ENCODE data around the gene LATS1.

DNA sequence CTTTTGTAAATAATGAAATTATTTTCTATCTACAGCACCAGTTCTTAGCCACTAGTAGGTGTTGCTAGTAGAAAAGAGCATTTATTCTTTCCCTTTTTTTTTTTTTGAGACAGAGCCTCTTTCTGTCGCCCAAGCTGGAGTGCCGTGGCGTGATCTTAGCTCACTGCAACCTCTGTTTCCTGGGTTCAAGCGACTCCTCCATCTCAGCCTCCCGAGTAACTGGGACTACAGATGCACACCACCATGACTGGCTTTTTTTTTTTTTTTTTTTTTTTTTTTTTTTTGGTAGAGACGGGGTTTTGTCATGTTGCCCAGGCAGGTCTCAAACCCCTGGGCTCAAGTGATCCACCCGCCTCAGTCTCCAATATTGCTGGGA lies 38.3 kb upstream of the LATS1 start:
- TF ChIP-seq POLR2A (IDR thresholded peaks at IDR 0.05; ENCODE audit: low read length) (no peak), GATA1 (IDR thresholded peaks at IDR 0.05; ENCODE audit: low read depth, low read length) (no peak)
